Mesothelial cell of epicardium (in vitro differentiated cells): ENCODE measurements around the gene HMGCS1. TPM values are rescaled to one million over a fixed set of nuclear protein-coding genes. Genes with fewer than 3 reads are reported as not detected.
"Not testable (repeated sequence)": the region's sequence is repeated elsewhere in the genome, so short reads cannot be mapped to it uniquely, and the experiment has no call there.

Experiments
- DNase-seq, 2 experiments: peaks; one replicate each; pipeline ENCODE4 v3.0.0; 2021; ENCODE audit warnings: low spot score in 2 of 2; ENCODE audit not compliant: unreplicated experiment in 2 of 2
- H3K27ac Mint-ChIP-seq: 2 replicates; pipeline ENCODE4 v1.8.0; 2021; ENCODE audit warnings: mixed read lengths
- H3K27me3 Mint-ChIP-seq: 2 replicates; pipeline ENCODE4 v1.8.0; 2021; ENCODE audit warnings: low read depth, mixed read lengths
- H3K36me3 Mint-ChIP-seq: 2 replicates; pipeline ENCODE4 v1.8.0; 2021; ENCODE audit warnings: mixed read lengths
- H3K4me1 Mint-ChIP-seq: 2 replicates; pipeline ENCODE4 v1.8.0; 2021; ENCODE audit warnings: mixed read lengths
- H3K4me3 Mint-ChIP-seq: 2 replicates; pipeline ENCODE4 v1.8.0; 2021; ENCODE audit warnings: mild to moderate bottlenecking, moderate library complexity, mixed read lengths
- H3K9me3 Mint-ChIP-seq: 2 replicates; pipeline ENCODE4 v1.8.0; 2021; ENCODE audit warnings: mixed read lengths
- CTCF ChIP-seq: fragments of 200-600 bp; sonication (generic); IDR thresholded peaks from one replicate; pipeline ENCODE4 v1.5.0; 2021; ENCODE audit warnings: antibody characterized with exemption; ENCODE audit not compliant: unreplicated experiment
- total RNA-seq: library from RNA; stranded (reverse); gene quantifications from 3 replicates; pipeline ENCODE4 v1.2.1, GENCODE V29; 2021

HMGCS1 gene
- total RNA-seq, 1 donor from 2014 or later = 129 TPM

- Mint-ChIP-seq H3K4me1 (peaks cover 66% of the 10 kb centered on the region), H3K27ac (peak overlapping the region; percentile 98), H3K9me3 (peaks cover 7% of the 10 kb centered on the region), H3K4me3 (peak overlapping the region; percentile 95), H3K27me3 (no peaks in the 10 kb centered on the region), H3K36me3 (no peaks in the 10 kb centered on the region)
- no peak for TF ChIP-seq CTCF
- DNase-seq = no peak
These were observed 545 bp downstream of the HMGCS1 start for GRCh38 chr5:43312699-43313034.

GRCh38 chr5:43312076-43312661, 1.0 kb downstream of the HMGCS1 start:
- Mint-ChIP-seq H3K9me3 (peaks cover 3% of the 10 kb centered on the region), H3K27ac (peak overlapping the region; percentile 98), H3K4me3 (peak overlapping the region; percentile 95), H3K4me1 (peaks cover 70% of the 10 kb centered on the region), H3K36me3 (no peaks in the 10 kb centered on the region), H3K27me3 (no peaks in the 10 kb centered on the region)
- TF ChIP-seq CTCF = no peak
- DNase-seq = no peak

GRCh38 chr5:43309637-43310036, 3.6 kb downstream of the HMGCS1 start:
- Mint-ChIP-seq H3K4me1 (peaks cover 78% of the 10 kb centered on the region), H3K4me3 (peak overlapping the region; percentile 51), H3K9me3 (no peaks in the 10 kb centered on the region), H3K27ac (peak overlapping the region; percentile 97), H3K27me3 (no peaks in the 10 kb centered on the region), H3K36me3 (no peaks in the 10 kb centered on the region)
- no peak for DNase-seq
- no peak for TF ChIP-seq CTCF

- H3K9me3 Mint-ChIP-seq = no peaks in the 10 kb centered on the region
- H3K4me3 Mint-ChIP-seq = peak overlapping the region; percentile 51
- H3K27me3 Mint-ChIP-seq = no peaks in the 10 kb centered on the region
- peaks cover 77% of the 10 kb centered on the region for H3K4me1 Mint-ChIP-seq
- no peaks in the 10 kb centered on the region for H3K36me3 Mint-ChIP-seq
- no peak for TF ChIP-seq CTCF
- H3K27ac Mint-ChIP-seq = peak overlapping the region; percentile 97
- no peak for DNase-seq
These were observed 4.1 kb downstream of the HMGCS1 start for GRCh38 chr5:43309122-43309521.

GRCh38 chr5:43306954-43307353, 6.3 kb downstream of the HMGCS1 start:
- not testable (repeated sequence) for H3K36me3 Mint-ChIP-seq, H3K27me3 Mint-ChIP-seq, H3K4me3 Mint-ChIP-seq, H3K9me3 Mint-ChIP-seq, DNase-seq
- peak overlapping the region; percentile 77 for H3K27ac Mint-ChIP-seq
- peaks cover 79% of the 10 kb centered on the region for H3K4me1 Mint-ChIP-seq

GRCh38 chr5:43305948-43306565, 7.2 kb downstream of the HMGCS1 start:
- DNase-seq = no peak
- peak; percentile 72 for TF ChIP-seq CTCF
- no peaks in the 10 kb centered on the region for H3K9me3 Mint-ChIP-seq
- peak overlapping the region; percentile 77 for H3K27ac Mint-ChIP-seq
- no peaks in the 10 kb centered on the region for H3K27me3 Mint-ChIP-seq
- H3K4me3 Mint-ChIP-seq = no peak overlapping the region
- H3K36me3 Mint-ChIP-seq = no peaks in the 10 kb centered on the region
- peaks cover 79% of the 10 kb centered on the region for H3K4me1 Mint-ChIP-seq
